Fibroblast of gingiva (primary cell): Measurements from ENCODE around the gene BACE2.
"Not testable (repeated sequence)": the region's sequence is repeated elsewhere in the genome, so short reads cannot be mapped to it uniquely, and the experiment has no call there.

Experiments
- DNase-seq: peaks from one replicate; pipeline ENCODE4 v3.0.0-alpha.2; 2011; ENCODE audit warnings: low read depth

Gene BACE2

GRCh38 chr21:41280115-41280919 is 112.4 kb downstream of the BACE2 start:
- DNase-seq: peak; percentile 7

- DNase-seq: no peak
Observed at GRCh38 chr21:41282412-41282811, 114.5 kb downstream of the BACE2 start.

GRCh38 chr21:41283211-41283818 is 115.4 kb downstream of the BACE2 start:
- DNase-seq: peak; percentile 79

GRCh38 chr21:41289431-41289830 is 121.5 kb downstream of the BACE2 start:
- no peak for DNase-seq

- no peak for DNase-seq
Observed at GRCh38 chr21:41290106-41290799, 122.3 kb downstream of the BACE2 start.

GRCh38 chr21:41294548-41295231 is 126.7 kb downstream of the BACE2 start:
- no peak for DNase-seq

- DNase-seq: no peak
Observed at GRCh38 chr21:41295721-41296254, 127.8 kb downstream of the BACE2 start.

- DNase-seq: no peak
Observed at GRCh38 chr21:41302976-41303375, 135.0 kb downstream of the BACE2 start.

- DNase-seq: no peak
Observed at GRCh38 chr21:41304068-41304720, 136.2 kb downstream of the BACE2 start.

GRCh38 chr21:41307219-41307618 is 139.3 kb downstream of the BACE2 start:
- no peak for DNase-seq

- not testable (repeated sequence) for DNase-seq
Observed at GRCh38 chr21:41313285-41314164, 145.6 kb downstream of the BACE2 start.

- no peak for DNase-seq
Observed at GRCh38 chr21:41315726-41316125, 147.8 kb downstream of the BACE2 start.

- DNase-seq: no peak
Observed at GRCh38 chr21:41316200-41317062, 148.5 kb downstream of the BACE2 start, which contains the start of gene FAM3B. TSS of gene FAM3B (plus strand) at chr21:41316801. CDS start at chr21:41316880, 79 bp downstream.

GRCh38 chr21:41317063-41317392 is 149.1 kb downstream of the BACE2 start:
- no peak for DNase-seq

GRCh38 chr21:41317458-41317857 is 149.5 kb downstream of the BACE2 start:
- no peak for DNase-seq

GRCh38 chr21:41318218-41318617 is 150.3 kb downstream of the BACE2 start:
- no peak for DNase-seq

GRCh38 chr21:41319273-41319672 is 151.3 kb downstream of the BACE2 start:
- no peak for DNase-seq

- no peak for DNase-seq
Observed at GRCh38 chr21:41321211-41321907, 153.4 kb downstream of the BACE2 start.

- no peak for DNase-seq
Observed at GRCh38 chr21:41321908-41322495, 154.0 kb downstream of the BACE2 start.
